GM19467 (cell line): ENCODE data around the gene VWA8.
"Not testable (repeated sequence)": the region's sequence is repeated elsewhere in the genome, so short reads cannot be mapped to it uniquely, and the experiment has no call there.

Experiments used
- ATAC-seq: cut with Tn5 transposase; IDR thresholded peaks from one replicate; pipeline ENCODE4 v1.9.1; 2021; ENCODE audit warnings: mild to moderate bottlenecking, moderate library complexity; ENCODE audit not compliant: unreplicated experiment

The VWA8 gene

DNA sequence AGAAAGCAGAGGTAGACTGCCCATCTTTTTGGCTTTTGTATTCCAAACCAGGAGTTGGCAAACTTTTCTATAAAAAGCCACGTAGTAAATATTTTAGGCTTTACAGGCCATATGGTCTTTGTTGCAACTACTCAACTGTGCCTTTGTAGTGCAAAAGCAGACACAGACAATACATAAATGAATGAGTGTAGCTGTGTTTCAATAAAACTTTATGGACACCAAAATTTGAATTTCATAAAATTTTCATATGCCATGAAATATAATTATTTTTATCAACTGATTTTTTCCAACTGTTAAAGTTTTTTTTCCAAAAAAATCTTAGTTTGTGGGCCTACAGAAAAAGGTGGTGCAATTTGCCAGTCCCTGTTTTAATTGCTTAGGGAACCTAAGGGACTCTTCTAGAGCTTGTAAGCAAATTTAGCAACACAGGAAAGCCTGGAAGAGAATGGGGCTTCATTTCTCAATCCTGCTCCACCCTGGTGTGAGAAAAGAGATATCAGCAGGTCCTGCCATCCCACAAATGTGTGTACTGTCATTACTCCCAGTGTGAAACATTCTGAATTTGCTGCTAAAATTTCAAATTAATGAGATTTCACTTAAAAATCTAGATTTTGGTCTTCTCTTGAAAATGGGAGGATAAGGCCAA is 309.4 kb downstream of the VWA8 start:
- no peak for ATAC-seq

DNA sequence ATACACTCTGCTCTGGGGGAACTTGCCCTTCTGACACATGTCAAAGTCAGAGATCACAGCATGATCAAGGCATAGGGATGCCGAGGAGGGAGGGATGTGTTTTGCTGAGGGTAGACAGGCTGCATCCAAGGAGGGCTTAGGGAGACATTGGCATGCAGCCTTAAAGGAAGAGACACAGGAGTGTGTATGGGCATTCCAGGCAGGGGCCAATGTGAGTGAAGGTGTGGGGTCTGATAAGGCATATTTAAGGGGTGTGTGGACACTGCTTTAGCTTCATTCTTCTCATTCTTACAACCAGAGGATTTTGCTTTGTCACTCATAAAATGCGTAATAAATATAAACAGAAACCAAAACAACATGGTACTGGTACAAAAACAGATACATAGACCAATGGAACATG is 310.2 kb downstream of the VWA8 start:
- ATAC-seq, result no peak

GRCh38 chr13:41649659-41650058 is 311.2 kb downstream of the VWA8 start:
- ATAC-seq, result no peak

- ATAC-seq, result no peak
These were observed 312.5 kb downstream of the VWA8 start for GRCh38 chr13:41648314-41648935.

DNA sequence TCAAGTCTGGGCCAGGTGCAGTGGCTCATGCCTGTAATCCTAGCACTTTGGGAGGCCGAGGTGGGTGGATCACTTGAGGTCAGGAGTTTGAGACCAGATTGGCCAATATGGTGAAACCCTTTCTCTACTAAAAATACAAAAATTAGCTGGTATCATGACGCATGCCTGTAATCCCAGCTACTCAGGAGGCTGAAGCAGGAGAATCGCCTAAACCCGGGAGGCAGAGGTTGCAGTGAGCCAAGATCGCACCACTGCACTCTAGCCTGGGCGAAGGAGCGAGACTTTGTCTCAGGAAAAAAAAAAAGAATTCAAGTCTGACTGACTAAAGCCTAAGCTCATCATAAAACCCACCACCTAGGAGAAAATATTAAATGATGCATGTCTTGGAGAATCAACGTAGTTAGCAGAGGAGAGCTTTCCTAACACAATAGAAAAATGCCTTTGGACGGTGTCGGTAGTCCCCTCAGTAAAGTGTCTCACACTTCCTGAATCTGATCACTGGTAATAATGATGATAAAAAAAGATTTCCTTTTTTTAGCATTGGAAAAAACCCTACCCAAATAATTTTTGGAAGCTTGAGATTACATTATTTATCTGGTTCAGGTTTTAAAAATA is 313.1 kb downstream of the VWA8 start:
- not testable (repeated sequence) for ATAC-seq

DNA sequence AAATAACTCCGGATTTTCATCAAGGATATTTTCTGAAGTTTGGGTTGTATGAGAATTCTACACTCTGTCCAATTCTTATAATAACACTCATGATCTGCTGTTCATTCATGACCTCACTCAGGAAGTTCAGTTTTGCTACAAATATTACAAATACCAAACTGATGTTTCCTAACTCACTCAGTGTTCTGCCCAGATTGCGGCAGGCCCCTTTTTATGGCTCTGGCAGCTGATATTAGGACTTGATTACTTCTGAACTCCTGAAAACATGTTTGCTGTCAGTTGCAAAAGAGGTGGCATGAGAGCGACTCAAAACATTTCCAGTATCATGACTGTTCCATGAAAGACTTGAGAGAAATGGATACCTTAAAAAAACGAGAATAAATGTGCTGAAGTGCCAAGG is 315.6 kb downstream of the VWA8 start:
- no peak for ATAC-seq

GRCh38 chr13:41644742-41645141 is 316.2 kb downstream of the VWA8 start:
- ATAC-seq, result no peak

GRCh38 chr13:41643507-41643906 is 317.4 kb downstream of the VWA8 start:
- no peak for ATAC-seq

DNA sequence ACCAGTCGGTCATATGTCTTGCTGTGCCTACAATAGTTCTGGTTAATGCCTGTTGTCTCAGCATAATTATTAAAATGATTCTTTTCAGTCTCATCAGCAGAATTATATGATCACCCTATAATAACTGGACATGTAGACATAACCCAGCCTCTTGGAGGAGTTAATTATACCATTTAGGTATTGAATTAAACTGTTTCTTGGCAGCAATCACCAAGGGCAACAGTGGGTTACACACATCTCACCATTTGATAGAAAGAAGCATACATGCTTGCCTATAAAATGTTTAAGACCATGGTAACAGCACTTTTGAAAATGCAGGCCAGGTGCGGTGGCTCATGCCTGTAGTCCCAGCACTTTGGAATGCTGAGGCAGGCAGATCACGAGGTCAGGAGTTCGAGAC is 318.9 kb downstream of the VWA8 start:
- ATAC-seq, result no peak

DNA sequence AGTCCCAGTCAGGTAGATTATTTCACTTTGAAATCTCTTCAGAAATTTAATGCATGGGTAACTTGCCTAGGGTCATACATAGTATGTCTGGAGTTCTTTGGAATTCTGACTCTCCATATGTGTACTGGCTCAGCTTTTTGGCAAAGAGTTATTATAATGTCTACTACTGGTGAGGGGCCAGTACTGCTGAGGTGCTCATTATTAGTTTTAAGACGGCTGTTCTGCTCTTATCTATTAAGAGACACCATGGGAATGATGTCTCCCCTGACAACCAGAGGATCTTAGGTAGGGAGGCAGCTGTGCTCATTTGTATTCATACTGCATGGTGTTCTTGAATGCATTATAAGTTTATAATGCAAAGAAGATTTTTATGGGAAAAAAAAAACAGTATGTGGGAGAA is 319.5 kb downstream of the VWA8 start:
- no peak for ATAC-seq

GRCh38 chr13:41639955-41640780 is 320.7 kb downstream of the VWA8 start:
- ATAC-seq, result no peak

DNA sequence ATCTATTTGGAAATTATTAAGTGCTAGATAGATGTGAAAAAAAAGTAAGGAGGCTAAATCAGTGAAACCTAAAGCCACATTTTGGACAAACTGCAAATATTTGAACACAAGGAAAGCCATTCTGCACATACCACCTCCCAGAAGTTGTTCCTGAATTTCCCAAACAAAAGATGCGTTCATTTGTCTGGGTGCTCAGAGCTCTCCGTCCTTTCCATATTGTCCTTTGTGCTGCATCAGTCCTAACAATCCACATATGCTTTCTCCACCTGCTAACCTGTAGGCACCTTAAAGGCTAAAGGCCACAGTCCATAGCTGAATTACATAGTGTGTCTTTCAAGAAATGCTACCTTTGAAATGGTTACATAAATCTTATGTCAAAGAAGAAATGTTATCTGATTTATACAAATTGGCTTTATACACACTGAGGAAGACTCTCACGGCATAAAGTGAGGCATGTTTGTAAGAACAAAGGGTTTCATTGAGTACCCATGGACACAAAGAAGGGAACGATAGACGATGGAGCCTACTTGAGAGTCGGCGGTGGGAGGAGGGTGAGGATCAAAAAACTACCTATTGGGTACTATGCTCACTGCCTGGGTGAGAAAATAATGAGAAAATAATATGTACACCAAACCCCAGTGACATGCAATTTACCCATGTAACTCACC is 321.5 kb downstream of the VWA8 start:
- ATAC-seq, result no peak

- ATAC-seq, result no peak
These were observed 323.3 kb downstream of the VWA8 start for GRCh38 chr13:41637586-41637985.

DNA sequence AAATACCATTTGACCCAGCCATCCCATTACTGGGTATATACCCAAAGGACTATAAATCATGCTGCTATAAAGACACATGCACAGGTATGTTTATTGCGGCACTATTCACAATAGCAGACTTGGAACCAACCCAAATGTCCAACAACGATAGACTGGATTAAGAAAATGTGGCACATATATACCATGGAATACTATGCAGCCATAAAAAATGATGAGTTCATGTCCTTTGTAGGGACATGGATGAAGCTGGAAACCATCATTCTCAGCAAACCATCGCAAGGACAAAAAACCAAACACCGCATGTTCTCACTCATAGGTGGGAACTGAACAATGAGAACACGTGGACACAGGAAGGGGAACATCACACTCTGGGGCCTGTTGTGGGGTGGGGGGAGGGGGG is 323.9 kb downstream of the VWA8 start:
- not testable (repeated sequence) for ATAC-seq

- ATAC-seq, result not testable (repeated sequence)
These were observed 324.3 kb downstream of the VWA8 start for GRCh38 chr13:41636590-41636989.

GRCh38 chr13:41634407-41634806 is 326.5 kb downstream of the VWA8 start:
- ATAC-seq, result no peak

GRCh38 chr13:41633776-41634175 is 327.1 kb downstream of the VWA8 start:
- no peak for ATAC-seq

- no peak for ATAC-seq
These were observed 329.5 kb downstream of the VWA8 start for GRCh38 chr13:41631296-41631965.

- ATAC-seq, result no peak
These were observed 333.5 kb downstream of the VWA8 start for GRCh38 chr13:41627425-41627824.

GRCh38 chr13:41624041-41624440 is 336.9 kb downstream of the VWA8 start:
- no peak for ATAC-seq
